Muscle of back (tissue), 11 donors: ENCODE data around the gene FAM120B. TPM values are rescaled to one million over a fixed set of nuclear protein-coding genes. Genes with fewer than 3 reads are reported as not detected.
A peak's percentile ranks its signal among the peaks of the same experiment; 100 is the strongest.

Source experiments
- DNase-seq, 3 donors: peaks; one replicate each; pipeline versions ENCODE4 v3.0.0 to v3.0.0-alpha.2; 2013
- polyA plus RNA-seq, 10 donors: library from polyadenylated mRNA; unstranded; fragments of 120-200 nt; gene quantifications; one replicate each; pipeline ENCODE4 v1.2.1, GENCODE V29; 2013; ENCODE audit not compliant: insufficient read length in 10 of 10

The FAM120B gene
- polyA plus RNA-seq, 10 donors: 20.5 to 29.7 (median 26.7) TPM

DNA sequence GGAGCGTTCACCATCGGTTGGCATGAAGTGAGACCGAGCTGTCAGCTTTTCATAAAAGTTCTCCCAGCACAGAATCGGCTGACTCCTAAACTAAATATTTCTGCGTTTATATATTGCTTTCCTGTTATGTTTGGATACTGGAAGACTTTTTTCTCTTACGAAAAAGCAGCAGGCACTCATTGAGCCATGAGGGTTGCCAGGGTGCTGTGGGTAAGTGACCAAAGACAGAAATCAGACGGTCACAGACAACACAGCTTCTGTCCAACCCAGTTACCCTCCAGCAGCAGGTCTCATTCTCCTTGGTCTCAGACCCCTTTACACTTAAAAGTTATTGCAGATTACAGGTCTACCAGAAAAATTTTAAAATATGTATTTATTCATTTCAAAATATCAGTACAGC, 113.7 kb downstream of the FAM120B start:
- no peak for DNase-seq

DNA sequence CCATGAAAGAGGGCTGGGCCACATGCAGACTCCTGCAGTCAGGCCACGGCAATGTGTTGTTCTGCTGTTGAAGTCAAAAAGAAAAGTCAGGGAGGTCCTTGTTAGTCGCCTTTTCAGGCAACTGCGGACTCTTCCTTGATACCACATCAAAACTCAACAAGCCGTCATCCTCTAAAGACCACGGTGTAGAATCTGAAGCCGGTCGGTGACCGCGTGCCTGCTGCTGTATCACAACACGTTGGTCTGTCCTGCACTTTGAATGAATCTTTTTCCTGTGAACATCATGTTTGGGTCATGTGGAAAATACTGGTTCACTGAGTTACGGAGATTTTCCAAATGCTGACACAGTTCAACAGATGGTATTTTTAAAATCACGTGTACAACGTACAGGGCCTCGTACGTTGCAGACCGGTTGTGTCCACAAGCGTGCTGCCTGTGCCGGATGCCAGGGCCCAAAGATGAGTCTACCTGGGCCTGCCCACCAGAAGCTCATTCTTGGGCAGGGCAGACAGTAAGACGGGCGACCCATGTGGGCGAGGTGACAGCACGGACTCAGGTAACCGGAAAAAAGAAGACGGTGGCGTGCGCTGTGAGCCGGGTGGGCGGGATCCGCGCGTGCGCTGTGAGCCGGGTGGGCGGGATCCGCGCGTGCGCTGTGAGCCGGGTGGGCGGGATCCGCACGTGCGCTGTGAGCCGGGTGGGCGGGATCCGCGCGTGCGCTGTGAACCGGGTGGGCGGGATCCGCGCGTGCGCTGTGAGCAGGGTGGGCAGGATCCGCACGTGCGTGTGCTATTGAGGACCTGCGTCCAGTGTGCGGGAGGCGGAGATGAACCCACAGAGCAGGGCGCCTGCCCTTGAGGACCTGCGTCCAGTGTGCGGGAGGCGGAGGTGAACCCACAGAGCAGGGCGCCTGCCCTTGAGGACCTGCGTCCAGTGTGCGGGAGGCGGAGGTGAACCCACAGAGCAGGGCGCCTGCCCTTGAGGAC, 114.5 kb downstream of the FAM120B start:
- no peak for DNase-seq

DNA sequence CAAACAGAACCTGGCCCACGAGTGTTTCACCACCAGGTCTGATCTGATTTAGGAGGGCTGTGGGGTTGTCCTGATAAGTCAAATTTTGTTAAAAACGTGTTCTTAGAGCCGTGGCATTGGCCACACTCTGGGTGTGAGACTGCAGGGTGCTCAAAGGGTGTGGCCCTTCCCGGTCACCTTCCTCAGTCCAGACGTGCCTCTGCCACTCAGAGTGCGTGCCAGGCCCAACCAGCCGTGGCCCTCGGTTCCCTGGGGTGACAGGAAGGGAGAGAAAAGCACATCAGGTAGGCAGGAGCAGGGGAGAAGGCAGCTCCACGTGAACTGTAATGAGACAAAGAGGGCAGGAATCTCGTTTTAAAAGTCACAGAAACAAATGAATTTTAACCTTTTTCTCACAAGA, 115.4 kb downstream of the FAM120B start:
- no peak for DNase-seq

DNA sequence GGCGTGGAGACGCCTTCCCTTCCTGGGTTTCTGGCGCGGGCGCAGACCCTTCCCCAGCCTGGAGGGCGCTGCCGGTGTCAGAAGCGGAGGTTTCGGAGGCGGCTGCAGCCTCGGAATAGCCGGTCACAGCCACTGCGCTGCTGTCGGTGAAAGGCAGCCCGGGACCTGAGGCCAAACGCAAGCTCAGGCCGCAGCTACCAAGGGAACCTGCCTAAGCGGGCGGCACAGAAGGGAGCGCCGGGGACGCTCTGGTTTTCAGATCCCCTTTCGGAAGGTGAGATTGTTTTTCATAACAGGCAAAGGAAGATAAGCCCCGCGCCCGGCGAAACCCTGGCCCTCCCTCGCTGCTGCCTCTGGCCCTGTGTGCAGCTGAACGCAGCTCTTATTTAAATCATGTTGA, 116.5 kb downstream of the FAM120B start:
- no peak for DNase-seq

DNA sequence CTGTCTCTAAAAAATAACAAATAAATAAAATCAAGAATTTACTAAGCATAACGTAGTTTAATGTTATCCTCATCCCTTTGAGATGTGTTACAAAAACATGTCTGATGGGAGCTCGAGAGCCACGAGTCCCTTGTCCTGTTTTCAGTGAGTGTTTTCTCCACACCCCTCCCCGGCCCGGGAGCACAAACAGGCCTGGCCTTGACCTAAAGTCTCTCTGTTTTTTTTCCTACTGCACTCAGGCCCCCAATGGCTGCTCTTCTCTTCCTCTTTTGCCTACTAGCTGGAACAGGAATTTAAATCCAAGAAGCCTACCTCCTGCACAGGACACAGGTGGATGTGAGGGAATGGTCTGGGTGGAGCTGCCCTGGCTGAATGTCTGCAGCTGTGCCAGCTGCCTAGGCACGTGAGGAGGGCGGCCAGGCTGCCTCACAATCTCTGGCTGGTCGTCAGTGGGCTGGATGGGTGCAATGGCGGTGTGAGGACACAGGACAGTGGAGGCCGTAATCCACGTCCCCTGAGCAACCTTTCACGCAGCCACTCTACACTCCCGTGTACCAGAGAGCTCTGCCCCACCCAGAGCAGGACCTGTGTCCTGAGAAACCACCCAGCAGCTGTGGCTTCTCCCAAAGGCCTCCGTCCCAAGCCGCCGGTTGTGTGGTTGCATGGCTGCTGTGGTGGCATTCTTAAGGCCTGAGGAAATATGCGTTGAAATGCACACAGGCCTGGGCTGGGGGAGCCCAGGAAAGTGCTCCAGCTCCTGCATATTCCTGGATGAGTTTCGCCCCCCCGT, 117.5 kb downstream of the FAM120B start:
- DNase-seq: no peak

DNA sequence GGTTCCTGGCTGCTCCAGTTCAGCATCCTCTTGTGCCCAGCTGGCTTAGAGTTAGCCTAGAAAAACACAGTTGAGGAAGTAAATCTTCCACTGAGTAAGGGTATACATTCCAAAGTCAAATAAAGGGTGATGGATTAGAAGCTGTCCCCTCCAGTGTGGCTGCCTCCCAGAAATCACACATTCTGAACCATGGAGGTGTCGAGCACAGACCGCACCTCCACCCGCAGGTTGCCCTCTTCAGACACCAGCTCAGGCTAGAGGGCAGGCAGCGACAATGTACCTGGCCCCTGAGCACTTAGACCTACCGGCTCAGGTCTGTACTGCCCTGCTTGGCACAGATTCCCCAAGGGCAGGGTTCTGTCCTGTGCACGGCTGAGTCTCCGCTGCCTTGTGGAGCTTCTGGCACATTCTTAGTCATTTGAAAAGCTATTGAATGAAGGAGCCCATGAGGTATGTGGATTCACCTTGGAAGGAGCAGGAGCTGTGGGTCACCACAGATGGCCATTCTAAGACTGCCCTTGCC, 118.1 kb downstream of the FAM120B start:
- no peak for DNase-seq

DNA sequence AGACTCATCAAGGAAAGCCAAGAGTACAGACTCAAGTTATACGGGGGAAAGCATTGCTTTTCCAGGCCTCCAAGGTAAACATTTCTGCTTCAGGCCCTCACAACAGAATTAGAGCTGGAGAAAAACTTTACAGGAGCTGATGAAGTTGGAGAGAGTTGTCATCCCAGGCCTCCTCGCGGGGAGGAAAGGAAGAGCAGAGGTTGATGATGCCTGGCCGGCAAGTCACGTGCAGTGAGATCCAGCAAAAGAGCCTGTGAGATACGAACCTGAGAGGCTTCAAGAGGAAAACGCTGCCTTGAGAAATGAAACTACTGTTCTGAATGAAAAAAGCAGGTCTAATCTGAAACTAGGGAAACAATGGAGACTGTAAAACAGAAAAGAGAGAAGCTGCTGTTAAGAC, 122.9 kb downstream of the FAM120B start:
- peak in 1 of 3 donors; percentile 28 for DNase-seq

DNA sequence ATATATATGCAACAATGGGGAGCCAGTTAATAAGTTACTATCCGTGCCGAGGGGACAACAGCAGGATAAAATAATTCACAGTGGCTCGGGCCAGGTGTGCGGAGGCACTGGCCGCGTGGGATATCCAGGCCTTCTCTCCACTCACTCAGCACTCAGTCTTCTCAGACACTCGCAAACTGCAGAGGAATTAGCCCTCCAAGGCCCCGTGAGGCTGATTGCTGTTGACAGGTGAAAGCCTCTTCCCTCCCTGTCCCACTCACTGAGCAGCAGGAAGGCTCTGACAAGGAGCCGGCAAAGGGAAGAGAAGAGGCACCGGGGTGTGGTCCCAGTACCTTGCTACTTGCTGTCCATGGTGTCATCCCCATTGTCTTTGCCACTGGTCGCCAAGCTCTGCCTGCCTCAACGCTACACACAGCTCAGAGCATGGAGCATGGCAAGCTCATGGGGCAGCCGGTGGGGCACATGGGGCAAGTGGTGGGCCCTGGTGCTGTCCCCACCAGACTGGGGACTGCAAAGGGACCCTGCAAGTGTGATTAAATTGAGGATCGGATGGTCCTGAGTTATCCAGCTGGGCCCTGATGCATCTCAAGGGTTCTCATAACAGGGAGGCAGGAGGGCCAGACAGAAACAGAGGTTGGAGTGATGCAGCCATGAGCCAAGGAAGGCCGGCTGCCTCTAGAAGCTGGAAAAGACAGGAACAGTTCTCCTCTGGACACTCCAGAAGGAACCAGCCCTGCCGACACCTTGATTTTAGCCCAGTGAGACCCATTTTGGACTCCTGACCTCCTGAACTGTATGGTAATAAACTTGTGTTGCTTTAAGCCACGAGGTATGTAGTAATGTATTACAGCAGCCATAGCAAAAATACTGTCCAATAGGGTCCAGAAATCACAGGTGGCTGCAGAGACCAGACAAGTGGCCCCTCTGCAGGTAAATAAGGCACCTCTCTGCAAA, 126.9 kb downstream of the FAM120B start:
- DNase-seq: no peak

DNA sequence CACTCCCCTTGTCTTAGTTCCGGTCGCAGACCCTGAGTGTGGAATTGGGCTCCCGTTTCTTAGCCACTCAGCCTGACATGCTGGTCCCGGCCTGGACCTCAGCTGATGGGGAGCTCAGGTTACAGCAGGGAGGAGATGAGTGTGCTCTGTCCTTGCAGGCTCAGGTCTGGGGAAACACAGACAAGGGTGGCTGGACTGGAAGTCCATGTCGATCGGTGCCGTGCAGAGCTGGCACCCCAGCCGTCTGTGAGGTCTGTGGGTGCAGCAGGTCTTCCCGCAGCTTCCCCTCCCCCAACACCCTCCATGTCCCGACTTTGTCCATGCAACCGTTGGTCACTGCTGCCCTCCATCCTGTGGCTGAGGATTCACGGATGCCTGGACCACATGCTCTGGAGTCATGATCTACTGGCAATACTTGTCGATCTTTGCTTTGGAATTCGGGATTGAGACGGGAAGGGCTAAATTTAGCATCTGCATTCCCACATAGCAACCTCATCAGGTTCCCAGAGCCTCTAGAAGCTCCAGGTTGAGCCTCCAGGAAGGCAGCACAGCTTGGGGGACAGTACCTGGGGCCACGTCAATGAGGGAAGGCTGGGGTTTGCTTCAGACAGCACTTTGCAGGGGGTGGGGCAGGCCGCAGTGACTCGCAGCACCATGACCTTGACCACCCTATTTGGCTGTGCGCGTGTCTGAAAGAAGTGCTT, 127.7 kb downstream of the FAM120B start:
- DNase-seq: no peak

DNA sequence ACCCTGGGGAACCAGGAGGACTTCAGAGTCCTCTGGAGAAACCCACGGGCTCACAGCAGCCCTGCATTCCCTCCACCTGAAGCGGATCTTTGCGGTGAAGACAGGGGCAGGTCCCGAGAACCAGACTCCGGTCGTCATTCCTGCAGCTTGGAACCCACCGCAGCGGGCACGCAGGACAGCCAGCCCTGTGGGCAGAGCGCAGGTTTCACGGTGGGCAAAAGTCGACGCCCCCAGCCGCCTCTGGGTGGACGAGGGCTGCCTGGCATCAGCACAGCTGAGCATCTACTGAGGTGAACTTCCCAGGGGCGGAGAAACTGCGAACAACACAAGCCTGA, 128.2 kb downstream of the FAM120B start:
- DNase-seq: no peak

DNA sequence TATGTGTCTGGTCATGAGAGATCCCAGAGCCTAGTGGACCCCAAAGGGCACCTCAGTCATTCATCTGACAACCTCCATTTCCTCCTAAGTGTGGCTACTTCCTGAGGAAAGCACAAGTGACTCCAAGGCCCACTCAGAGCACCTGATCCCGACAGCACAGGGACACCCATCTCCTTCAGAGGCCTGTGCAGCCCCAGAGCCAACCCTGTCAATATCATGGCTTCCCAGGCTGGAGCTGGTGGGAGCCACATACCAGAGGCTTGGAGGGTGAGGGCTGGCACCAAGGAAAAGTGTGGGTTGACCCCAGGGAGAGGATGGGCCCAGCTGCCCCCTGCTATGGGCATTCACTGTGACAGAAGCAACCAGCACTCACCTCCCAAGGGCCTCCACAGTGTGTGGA, 129.2 kb downstream of the FAM120B start:
- no peak for DNase-seq

DNA sequence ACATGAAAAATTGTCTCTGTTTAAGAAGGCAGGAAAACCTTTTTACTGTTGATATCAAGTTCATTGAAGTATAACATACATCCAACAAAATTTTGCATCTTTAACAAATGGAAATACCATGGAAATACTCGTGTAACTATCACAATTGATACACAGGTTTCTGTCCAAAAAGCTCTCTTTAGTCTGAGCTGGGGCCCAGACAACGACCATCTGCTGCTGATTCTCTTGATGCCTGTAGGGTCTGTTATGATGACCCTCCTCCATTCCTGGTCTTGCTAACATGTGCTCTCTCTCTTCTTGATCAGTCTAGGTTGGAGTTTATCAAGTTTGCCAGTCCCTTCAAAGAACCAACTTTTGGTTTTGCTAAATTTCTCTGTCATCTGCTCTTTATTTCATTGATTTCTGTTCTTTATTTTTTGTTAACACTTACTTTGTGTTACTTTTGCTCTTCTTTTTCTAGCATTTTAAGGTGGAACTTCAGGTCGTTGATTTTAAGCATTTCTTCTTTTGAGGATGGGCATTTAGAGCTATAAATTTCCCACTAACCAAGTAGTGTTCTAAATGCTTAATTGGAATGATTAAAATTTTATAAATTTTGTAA, 129.8 kb downstream of the FAM120B start:
- DNase-seq: no peak

DNA sequence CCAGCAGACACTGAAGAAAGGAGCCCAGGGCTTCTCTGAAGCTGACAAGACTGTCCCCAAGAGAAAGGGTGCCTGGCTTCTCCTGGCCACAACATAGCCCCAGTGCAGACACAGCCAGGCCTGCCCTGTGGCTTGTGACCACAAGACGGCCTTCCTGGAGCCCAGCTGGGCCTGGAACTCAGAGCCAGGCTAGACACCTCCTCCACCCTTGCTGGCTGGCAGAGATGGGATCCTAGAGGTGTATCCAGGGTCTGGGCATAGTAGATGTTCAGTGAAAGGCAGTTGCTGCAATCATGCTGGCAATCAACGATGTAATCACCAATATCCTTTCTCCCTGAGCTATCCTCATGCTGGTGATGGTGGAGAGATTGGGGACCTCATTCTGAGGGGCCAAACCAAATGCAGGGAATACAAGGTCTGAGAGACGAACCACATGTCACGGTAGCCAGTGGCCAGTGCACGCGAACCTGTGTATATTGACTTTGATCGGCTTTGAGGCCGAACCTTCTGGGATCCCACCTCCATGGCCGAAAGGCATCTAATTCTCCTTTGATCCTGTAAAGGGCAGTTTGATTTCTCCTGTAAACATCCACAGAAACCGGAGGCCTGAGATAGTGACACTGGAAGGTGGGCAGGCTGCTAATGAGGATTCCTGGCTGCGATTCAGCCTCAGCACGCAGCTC, 131.3 kb downstream of the FAM120B start:
- no peak for DNase-seq

DNA sequence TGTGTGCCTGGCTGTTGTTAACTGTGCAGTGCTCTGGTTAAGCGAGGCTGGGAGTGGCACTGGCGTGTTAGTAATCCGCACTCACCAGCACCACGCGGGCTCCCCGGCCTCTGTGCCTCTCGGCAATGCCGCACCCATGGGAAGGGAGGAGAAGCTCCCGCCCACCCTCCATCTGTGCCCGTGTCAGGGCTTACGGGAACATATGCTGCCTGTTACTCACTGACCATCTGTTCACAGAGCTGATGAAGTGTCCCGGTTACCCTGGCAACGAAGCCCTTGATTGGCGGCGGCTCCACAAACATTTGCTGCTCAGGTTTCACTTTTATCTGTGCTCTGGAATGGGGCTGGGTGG, 131.8 kb downstream of the FAM120B start:
- peak; percentile 89 to 97 (median 93) for DNase-seq

DNA sequence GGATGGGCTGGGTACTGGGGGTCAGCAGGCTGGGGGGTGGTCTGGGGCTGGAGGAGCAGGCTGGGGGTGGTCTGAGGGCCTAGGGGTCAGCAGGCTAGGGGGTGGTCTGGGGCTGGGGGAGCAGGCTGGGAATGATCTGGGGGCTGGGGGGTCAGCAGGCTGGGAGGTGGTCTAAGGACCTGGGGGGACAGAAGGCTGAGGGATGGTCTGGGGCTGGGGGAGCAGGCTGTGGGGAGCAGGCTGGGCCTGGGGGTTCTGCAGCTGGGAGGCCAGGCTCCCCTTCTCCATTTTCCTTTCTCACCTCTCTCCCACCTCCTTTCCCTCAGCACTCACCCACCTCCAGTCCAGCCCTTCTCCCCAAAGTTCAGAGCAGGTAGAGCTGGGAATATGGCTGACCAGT, 132.3 kb downstream of the FAM120B start:
- DNase-seq: no peak

DNA sequence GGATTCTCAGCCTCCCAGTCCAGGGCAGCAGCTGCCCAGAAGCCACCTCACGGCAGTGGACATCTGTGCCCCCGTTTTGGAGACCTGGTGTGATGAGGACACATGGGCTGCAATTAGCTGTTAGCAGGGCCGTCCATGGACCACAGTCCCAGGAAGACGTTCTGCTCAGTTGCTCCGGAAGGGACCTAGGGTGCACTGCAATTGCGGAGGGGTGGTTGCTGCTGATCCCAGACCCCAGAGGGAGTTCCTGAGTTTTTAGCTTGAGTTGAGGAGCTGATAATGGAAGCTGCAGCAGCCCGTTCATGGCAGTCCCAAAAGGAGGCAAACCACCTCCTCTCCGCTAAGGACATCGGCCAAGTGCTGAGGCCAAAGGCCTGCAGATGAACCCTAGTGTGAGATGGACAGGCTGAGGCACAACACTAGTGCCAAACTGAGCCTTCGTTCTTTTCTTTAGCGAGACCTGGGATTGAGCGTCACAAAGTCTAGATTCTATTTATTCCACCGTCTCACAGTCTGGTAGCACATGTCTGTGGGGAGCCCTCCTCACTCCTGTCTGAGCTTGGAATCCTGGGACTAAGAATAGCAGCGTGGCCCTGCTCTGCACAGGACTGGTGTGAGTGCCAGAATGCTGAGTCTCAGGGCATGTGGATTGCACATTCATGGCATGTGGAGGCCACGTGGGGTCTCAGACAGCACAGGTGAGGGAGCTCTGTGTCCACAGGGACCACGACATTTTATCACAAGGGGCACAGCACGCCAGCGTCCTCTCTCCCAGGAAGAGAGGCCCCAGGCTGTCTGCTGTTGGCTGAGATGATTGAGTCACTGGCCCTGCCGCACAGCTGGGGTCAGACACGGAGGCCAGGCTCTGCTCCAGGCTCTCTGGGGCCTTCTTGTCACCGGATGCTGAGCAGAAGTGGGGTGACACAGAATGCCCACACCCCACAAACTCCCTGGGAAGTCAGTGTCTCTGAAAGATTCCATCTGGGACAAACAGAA, 133.1 kb downstream of the FAM120B start:
- DNase-seq: peak in 1 of 3 donors; percentile 38

DNA sequence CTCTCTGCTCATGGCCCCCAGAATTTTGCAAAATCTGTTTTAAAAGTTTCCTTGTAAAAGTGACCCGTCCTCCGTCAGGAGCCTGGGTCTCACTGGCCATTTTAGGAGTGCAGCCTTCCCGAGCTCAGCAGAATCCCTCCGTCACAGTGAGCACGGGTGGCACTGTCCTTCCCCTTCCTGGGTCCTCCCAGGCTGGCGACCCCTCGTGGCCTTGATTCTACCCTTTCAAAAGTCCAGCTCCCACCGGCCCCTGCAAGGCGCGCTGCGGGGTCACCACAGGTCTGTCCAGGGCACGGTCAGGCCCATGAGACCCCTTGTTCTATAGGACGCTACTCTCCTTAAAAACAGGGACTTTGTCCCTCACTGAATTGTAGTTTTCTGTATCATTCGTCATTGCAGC, 133.9 kb downstream of the FAM120B start:
- no peak for DNase-seq

DNA sequence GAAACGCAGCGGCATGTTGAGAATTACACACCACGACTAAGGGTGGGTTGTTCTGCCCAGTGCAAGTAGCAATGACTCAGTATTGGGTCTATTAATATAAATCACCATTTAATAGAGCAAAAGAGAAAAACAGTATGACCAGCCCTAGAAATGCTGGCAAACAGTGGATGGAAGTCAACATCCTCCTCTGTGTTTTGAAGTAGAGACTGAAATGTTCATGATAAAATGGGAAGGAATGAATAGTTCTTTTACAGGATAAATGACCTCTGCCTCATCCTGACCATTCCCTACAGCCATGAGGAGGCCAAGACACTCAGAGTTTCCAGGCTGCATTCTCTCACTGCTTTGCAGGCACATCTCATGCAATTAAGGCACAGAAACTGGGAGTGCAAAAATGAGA, 134.8 kb downstream of the FAM120B start:
- no peak for DNase-seq

DNA sequence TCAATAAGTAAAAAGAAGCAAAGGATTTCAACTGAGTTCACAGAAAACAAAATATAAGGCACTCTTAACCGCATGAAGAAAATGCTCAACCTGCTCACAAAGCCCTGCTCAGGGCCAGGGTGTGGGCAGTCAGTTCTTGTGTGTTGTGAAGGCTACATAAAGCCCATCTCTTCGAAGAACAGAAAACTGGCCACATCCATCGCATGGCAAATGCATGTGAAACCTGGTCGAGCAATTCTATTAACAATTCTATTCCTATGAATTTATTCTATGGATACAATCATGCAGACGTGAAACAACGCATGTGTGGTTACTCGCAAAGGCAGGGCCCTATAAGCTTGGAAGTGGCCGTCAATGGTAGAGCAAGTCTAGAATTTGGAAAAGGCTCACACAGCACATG, 136.0 kb downstream of the FAM120B start:
- no peak for DNase-seq
